GM13976 (cell line): ENCODE data around the gene TFF2.

Source experiments
- DNase-seq: peaks from one replicate; pipeline ENCODE4 v3.0.0; 2012; ENCODE audit warnings: low spot score
- CTCF ChIP-seq: IDR thresholded peaks from 2 replicates; pipeline ENCODE4 v1.5.1; 2012; ENCODE audit warnings: borderline replicate concordance, mild to moderate bottlenecking; ENCODE audit not compliant: insufficient read depth; ENCODE audit errors: extremely low read depth, missing control alignments, control extremely low read depth
- in situ Hi-C: fragments of 300-500 bp; cut with MboI; formaldehyde crosslinking; loops from one replicate; pipeline ENCODE4 v1.12.0; 2022; ENCODE audit warnings: low sequenced_read_pairs, mixed read lengths, inconsistent platforms; ENCODE audit not compliant: unreplicated experiment

TFF2 gene

GRCh38 chr21:42324896-42325295 lies 25.9 kb downstream of the TFF2 start:
- no peak for DNase-seq
- no peak for TF ChIP-seq CTCF
- in situ Hi-C loops, result no loop called here

- DNase-seq, result no peak
- TF ChIP-seq CTCF, result no peak
- in situ Hi-C loops, result no loop called here
Observed at GRCh38 chr21:42321845-42322244, 28.9 kb downstream of the TFF2 start.

GRCh38 chr21:42321231-42321630 lies 29.6 kb downstream of the TFF2 start:
- no peak for DNase-seq
- no peak for TF ChIP-seq CTCF
- in situ Hi-C loops, result no loop called here

- no peak for TF ChIP-seq CTCF
- no peak for DNase-seq
- in situ Hi-C loops, result no loop called here
Observed at GRCh38 chr21:42320791-42321190, 30.0 kb downstream of the TFF2 start.

GRCh38 chr21:42319851-42320572 lies 30.8 kb downstream of the TFF2 start:
- TF ChIP-seq CTCF, result no peak
- no peak for DNase-seq
- in situ Hi-C loops, result no loop called here

- peak; percentile 61 for DNase-seq
- in situ Hi-C loops, result no loop called here
- TF ChIP-seq CTCF, result no peak
Observed at GRCh38 chr21:42319376-42319775, 31.4 kb downstream of the TFF2 start.
